Prostate gland (tissue), 2 donors: ENCODE measurements around the gene CILP2. TPM values are rescaled to one million over a fixed set of nuclear protein-coding genes. Genes with fewer than 3 reads are reported as not detected.

Experiments
- DNase-seq: peaks from one replicate; pipeline ENCODE4 v3.0.0-alpha.2; 2019; ENCODE audit warnings: low spot score
- H3K27ac ChIP-seq, 2 donors: fragments of 200-600 bp; sonication (generic); 2 replicates each; pipeline ENCODE4 v1.5.1; 2017 to 2019
- H3K27me3 ChIP-seq: fragments of 200-600 bp; sonication (generic); replicated peaks from 2 replicates; pipeline ENCODE4 v1.5.1; 2019; ENCODE audit not compliant: insufficient read depth
- H3K36me3 ChIP-seq, 2 donors: fragments of 200-600 bp; sonication (generic); 1 replicate in 1 of 2; 2 replicates in 1 of 2; pipeline versions ENCODE4 v1.5.1 to v1.8.1; 2017 to 2019
- H3K4me1 ChIP-seq: fragments of 200-600 bp; sonication (generic); replicated peaks from 2 replicates; pipeline ENCODE4 v1.5.1; 2019
- H3K4me3 ChIP-seq, 2 donors: fragments of 200-600 bp; sonication (generic); 2 replicates each; pipeline ENCODE4 v1.5.1; 2017 to 2019
- H3K9me3 ChIP-seq: fragments of 200-600 bp; sonication (generic); 2 replicates; pipeline ENCODE4 v1.5.1; 2017
- POLR2A ChIP-seq: fragments of 450-650 bp; IDR thresholded peaks from one replicate; pipeline ENCODE4 v1.6.1; 2016; ENCODE audit warnings: antibody characterized with exemption, mild to moderate bottlenecking
- POLR2AphosphoS5 ChIP-seq: sonication (generic); formaldehyde crosslinking; IDR thresholded peaks from one replicate; pipeline ENCODE4 v1.6.1; 2017; ENCODE audit warnings: antibody characterized with exemption
- WGBS: methylation state at CpG from one replicate; pipeline ENCODE4 v1.1.5; 2018; 5-methylcytosine and 5-hydroxymethylcytosine counted together
- intact Hi-C: fragments of 100-400 bp; cut with DNase I; formaldehyde crosslinking; loops from one replicate; pipeline ENCODE4 v1.14.2; 2022
- total RNA-seq, 2 donors: library from RNA; depleted of rRNA; stranded (reverse); fragments of >200 nt; gene quantifications; one replicate each; pipeline ENCODE4 v1.1.0, GENCODE V29; 2016
- TF ChIP-seq, protein P1 (sequence below), 4 experiments: fragments of 200-600 bp in 2 of 4; fragments of 450-650 bp in 2 of 4; sonication (generic) in 2 of 4; IDR thresholded peaks; 1 replicate in 3 of 4; 2 replicates in 1 of 4; pipeline ENCODE4 v1.5.1; 2016 to 2019; ENCODE audit warnings: antibody characterized with exemption in 4 of 4, mild to moderate bottlenecking in 2 of 4, moderate library complexity in 2 of 4

CILP2 gene
- total RNA-seq, 2 donors from 2014 or later = 0.68 to 3.7 TPM

DNA sequence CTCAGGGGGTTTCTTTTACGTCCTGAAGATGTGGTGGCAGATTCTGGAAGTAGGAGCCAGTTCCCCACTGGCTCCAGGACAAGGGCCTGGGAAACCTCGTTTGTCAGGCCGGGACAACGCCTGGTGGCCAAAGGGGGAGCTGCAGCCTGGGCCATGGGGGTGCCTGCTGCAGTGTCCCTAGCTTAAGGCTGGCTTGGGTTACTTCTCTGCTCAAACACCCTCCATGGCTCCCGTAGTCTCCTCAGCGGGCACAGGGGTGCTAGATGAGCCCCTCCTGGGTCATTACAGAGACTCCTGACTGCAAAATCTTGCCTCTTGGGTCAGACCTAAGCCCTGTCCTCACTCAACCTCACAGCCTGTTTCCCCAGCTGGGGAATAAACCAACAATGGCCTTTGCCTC, 14.7 kb downstream of the CILP2 start:
- TF ChIP-seq, protein P1, sequence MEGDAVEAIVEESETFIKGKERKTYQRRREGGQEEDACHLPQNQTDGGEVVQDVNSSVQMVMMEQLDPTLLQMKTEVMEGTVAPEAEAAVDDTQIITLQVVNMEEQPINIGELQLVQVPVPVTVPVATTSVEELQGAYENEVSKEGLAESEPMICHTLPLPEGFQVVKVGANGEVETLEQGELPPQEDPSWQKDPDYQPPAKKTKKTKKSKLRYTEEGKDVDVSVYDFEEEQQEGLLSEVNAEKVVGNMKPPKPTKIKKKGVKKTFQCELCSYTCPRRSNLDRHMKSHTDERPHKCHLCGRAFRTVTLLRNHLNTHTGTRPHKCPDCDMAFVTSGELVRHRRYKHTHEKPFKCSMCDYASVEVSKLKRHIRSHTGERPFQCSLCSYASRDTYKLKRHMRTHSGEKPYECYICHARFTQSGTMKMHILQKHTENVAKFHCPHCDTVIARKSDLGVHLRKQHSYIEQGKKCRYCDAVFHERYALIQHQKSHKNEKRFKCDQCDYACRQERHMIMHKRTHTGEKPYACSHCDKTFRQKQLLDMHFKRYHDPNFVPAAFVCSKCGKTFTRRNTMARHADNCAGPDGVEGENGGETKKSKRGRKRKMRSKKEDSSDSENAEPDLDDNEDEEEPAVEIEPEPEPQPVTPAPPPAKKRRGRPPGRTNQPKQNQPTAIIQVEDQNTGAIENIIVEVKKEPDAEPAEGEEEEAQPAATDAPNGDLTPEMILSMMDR (IDR thresholded peaks at IDR 0.05) = peak in 2 of 4 experiments; percentile 25 to 44
- TF ChIP-seq POLR2AphosphoS5 (no peak), POLR2A (no peak)
- no peaks in the 10 kb centered on the region for H3K9me3 ChIP-seq
- no peak overlapping the region for H3K4me3 ChIP-seq
- DNase-seq = no peak
- H3K4me1 ChIP-seq = no peaks in the 10 kb centered on the region
- no peak overlapping the region for H3K27ac ChIP-seq
- intact Hi-C loops = no loop called here
- no peaks in the 10 kb centered on the region for H3K36me3 ChIP-seq
- 49% methylated on average over 6 of the region's 6 CpGs for WGBS
- H3K27me3 ChIP-seq = peaks cover 2% of the 10 kb centered on the region

DNA sequence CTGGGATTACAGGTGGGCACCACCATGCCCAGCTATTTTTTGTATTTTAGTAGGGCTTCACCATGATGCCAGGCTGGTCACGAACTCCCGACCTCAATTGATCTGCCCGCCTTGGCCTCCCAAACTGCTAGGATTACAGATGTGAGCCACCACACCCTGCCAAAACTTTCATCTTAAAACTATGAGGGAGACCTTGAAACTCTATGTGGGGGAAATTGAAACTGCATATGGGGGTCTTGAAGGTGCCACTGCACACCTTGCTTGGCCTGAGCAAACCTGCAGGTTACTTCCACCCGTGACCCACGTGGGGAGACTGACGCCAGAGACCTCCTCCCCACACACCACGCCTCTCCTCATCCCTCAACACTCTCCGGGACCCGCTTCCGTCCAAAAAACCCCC, 15.6 kb downstream of the CILP2 start:
- 91% methylated on average over 10 of the region's 10 CpGs for WGBS
- H3K4me3 ChIP-seq = no peak overlapping the region
- no peaks in the 10 kb centered on the region for H3K36me3 ChIP-seq
- intact Hi-C loops = no loop called here
- DNase-seq = no peak
- H3K27ac ChIP-seq = no peak overlapping the region
- TF ChIP-seq POLR2A (no peak), POLR2AphosphoS5 (no peak)
- TF ChIP-seq, protein P1 (IDR thresholded peaks at IDR 0.05) = no peak
- no peaks in the 10 kb centered on the region for H3K4me1 ChIP-seq
- H3K27me3 ChIP-seq = peaks cover 2% of the 10 kb centered on the region
- H3K9me3 ChIP-seq = no peaks in the 10 kb centered on the region

DNA sequence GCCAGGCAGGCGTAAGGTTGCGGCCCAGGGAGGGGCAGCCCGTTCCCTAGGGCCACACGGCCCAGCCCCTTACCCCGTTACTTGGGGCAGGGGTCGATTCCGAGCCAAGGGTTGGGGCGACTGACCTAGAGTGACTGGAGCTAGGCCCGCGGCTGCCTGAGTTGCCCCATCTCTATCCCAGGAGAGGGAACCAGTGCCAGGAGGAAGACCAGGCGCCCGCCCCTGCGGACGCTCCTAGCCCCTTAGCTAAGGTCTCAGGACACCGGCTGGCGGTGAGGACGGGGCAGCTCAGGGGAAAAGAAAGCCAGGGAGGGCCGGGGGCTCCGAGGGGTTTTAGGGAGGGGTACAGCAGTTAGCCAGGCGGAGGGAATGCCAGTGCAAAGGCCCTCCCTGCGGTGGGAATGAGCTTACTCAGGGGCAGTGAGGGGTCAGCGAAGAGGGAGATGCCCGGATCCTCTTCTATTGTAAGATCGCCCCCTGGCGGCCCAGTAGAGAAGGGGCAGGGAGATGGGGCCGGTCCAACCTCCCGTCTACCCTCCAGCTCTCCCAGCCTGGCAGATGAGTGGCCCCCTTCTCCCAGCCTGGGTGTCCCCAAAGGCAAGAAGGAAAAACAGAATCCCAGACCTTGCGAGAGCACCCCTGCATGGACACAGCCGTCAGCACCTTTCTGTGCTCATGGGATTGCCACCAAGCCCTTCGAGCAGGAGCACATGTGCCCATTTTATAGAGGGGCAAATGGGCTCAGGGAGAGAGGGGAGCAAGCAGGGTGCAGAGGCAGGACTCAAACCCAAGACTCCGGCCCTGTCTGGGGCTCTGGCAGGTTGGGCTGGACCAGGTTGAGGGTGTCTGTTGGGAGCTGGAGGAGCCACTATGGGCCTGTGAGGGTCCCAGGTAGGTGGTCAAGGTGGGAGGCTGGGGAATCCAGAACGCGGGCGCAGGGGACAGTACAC, 16.3 kb downstream of the CILP2 start:
- Histone ChIP-seq H3K9me3 (no peaks in the 10 kb centered on the region), H3K27ac (no peak overlapping the region), H3K27me3 (peaks cover 2% of the 10 kb centered on the region), H3K36me3 (no peaks in the 10 kb centered on the region), H3K4me3 (no peak overlapping the region), H3K4me1 (no peaks in the 10 kb centered on the region)
- intact Hi-C loops = no loop called here
- WGBS = 69% methylated on average over 34 of the region's 34 CpGs
- TF ChIP-seq, protein P1 (IDR thresholded peaks at IDR 0.05) = peak in 3 of 4 experiments; percentile 39 to 56 (median 52)
- no peak for TF ChIP-seq POLR2A
- DNase-seq = no peak

DNA sequence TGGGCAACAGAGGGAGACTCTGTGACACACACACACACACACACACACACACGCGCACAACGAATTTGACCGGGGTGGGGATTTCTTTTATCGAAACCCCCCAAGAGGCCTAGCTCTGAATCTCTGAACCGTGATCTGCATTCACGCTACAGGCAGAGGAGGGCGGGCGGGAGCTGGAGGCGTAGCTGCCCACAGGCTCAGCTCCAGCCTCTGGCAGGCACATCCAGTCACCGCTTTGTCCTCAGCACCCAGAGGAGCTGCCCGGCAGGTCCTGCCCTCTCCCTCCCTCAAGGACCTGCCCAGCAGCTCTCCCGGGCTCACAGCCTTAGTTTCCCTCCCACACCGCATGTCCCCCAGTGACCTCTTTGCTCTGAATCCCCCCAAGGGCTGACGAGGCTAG, 20.0 kb downstream of the CILP2 start:
- Histone ChIP-seq H3K27me3 (no peaks in the 10 kb centered on the region), H3K9me3 (no peaks in the 10 kb centered on the region), H3K36me3 (no peaks in the 10 kb centered on the region), H3K4me3 (no peak overlapping the region), H3K27ac (no peak overlapping the region), H3K4me1 (no peaks in the 10 kb centered on the region)
- WGBS = 82% methylated on average over 15 of the region's 15 CpGs
- no peak for TF ChIP-seq POLR2AphosphoS5
- TF ChIP-seq POLR2A = no peak
- TF ChIP-seq, protein P1 (IDR thresholded peaks at IDR 0.05) = no peak
- intact Hi-C loops = no loop called here
- DNase-seq = no peak

DNA sequence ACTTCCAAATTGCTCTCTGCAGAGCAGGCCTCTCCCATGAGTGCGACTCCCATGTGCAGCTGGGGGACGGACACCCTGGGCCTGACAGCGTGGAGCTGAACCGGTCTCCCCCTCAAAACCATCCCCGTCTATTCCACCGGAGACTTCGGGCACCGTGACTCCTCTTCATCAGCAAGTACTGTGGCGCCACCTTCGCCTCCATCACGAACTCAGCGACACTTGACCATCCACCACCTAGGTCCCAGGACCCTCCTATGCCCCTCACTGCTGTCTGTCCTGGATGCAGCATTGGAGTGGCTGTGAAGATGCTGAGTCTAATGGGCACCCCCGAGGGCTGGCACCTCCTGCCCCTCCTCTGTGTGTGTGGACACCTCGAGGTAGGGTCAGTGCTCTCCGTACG, 20.6 kb downstream of the CILP2 start:
- H3K9me3 ChIP-seq = no peaks in the 10 kb centered on the region
- DNase-seq = no peak
- H3K4me1 ChIP-seq = no peaks in the 10 kb centered on the region
- WGBS = 93% methylated on average over 16 of the region's 16 CpGs
- TF ChIP-seq, protein P1 (IDR thresholded peaks at IDR 0.05) = no peak
- no peak for TF ChIP-seq POLR2A
- no peak for TF ChIP-seq POLR2AphosphoS5
- no peak overlapping the region for H3K4me3 ChIP-seq
- H3K36me3 ChIP-seq = no peaks in the 10 kb centered on the region
- no peaks in the 10 kb centered on the region for H3K27me3 ChIP-seq
- intact Hi-C loops = no loop called here
- H3K27ac ChIP-seq = no peak overlapping the region
